ENCODE measurements around the gene RBM11.
A peak's percentile ranks its signal among the peaks of the same experiment; 100 is the strongest.

Gene RBM11

DNA sequence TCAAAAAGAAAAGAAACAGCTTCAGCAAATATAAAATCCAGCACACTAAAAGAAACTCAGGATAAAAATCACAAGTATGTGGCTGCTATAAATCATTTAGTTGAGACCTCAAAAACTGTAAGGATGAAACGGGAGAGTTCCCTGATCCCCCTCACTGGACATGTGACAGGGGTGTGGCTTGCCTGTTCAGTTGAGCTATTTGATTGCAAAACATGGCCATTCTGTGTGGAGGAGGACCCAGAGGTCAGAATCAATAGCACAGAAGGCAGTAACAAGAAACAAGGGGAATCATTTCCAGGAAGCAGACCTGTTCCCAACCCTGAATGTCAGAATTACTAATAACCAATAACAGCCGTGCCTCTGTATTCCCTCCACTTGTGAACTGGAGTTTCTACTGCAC is 27.9 kb downstream of the RBM11 start:
- no peaks in the 10 kb centered on the region for H3K36me3 ChIP-seq (ENCODE audit: control insufficient read depth, insufficient read depth, low read length)
- H3K4me3 ChIP-seq (replicated peaks; ENCODE audit: low read depth, low read length): no peak overlapping the region
- no peak for DNase-seq (ENCODE audit: extremely low read depth, insufficient read length)
- H3K27me3 ChIP-seq (replicated peaks; ENCODE audit: control insufficient read depth, insufficient read depth, low read length): no peaks in the 10 kb centered on the region
- TF ChIP-seq CTCF (IDR thresholded peaks at IDR 0.05; ENCODE audit: insufficient read depth, low read length, poor library complexity, severe bottlenecking): no peak

GRCh38 chr21:14244911-14245310 is 29.0 kb downstream of the RBM11 start:
- H3K4me3 ChIP-seq (replicated peaks; ENCODE audit: low read depth, low read length): no peak overlapping the region
- no peaks in the 10 kb centered on the region for H3K36me3 ChIP-seq (ENCODE audit: control insufficient read depth, insufficient read depth, low read length)
- H3K27me3 ChIP-seq (replicated peaks; ENCODE audit: control insufficient read depth, insufficient read depth, low read length): no peaks in the 10 kb centered on the region
- no peak for DNase-seq (ENCODE audit: extremely low read depth, insufficient read length)
- TF ChIP-seq CTCF (IDR thresholded peaks at IDR 0.05; ENCODE audit: insufficient read depth, low read length, poor library complexity, severe bottlenecking): no peak

GRCh38 chr21:14245711-14246110 is 29.8 kb downstream of the RBM11 start:
- no peaks in the 10 kb centered on the region for H3K36me3 ChIP-seq (ENCODE audit: control insufficient read depth, insufficient read depth, low read length)
- no peak overlapping the region for H3K4me3 ChIP-seq (replicated peaks; ENCODE audit: low read depth, low read length)
- no peak for TF ChIP-seq CTCF (IDR thresholded peaks at IDR 0.05; ENCODE audit: insufficient read depth, low read length, poor library complexity, severe bottlenecking)
- no peak for DNase-seq (ENCODE audit: extremely low read depth, insufficient read length)
- no peaks in the 10 kb centered on the region for H3K27me3 ChIP-seq (replicated peaks; ENCODE audit: control insufficient read depth, insufficient read depth, low read length)

GRCh38 chr21:14251336-14251735 is 35.4 kb downstream of the RBM11 start:
- TF ChIP-seq CTCF (IDR thresholded peaks at IDR 0.05; ENCODE audit: insufficient read depth, low read length, poor library complexity, severe bottlenecking): no peak
- H3K4me3 ChIP-seq (replicated peaks; ENCODE audit: low read depth, low read length): no peak overlapping the region
- H3K27me3 ChIP-seq (replicated peaks; ENCODE audit: control insufficient read depth, insufficient read depth, low read length): no peaks in the 10 kb centered on the region
- DNase-seq (ENCODE audit: extremely low read depth, insufficient read length): no peak
- H3K36me3 ChIP-seq (ENCODE audit: control insufficient read depth, insufficient read depth, low read length): no peaks in the 10 kb centered on the region

DNA sequence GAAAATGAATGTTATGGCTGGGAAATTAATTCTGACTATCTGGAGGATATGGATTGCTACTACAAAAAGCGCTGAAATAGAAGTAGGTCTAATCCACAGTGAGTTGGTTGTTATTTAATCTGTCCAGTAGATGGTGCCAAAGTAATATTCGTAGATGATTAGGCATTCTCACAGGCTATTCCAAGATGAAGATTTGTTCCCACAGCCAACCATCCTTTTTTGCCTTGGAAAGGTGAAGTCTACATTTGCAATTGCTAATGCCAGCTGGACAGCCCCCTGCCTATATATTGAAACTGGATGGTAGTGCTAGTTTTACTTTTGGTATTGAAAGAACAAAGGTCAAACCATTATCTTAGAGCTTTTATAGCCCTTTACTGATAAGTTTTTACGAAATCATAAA is 43.8 kb downstream of the RBM11 start:
- no peaks in the 10 kb centered on the region for H3K36me3 ChIP-seq (ENCODE audit: control insufficient read depth, insufficient read depth, low read length)
- peak; percentile 38 for TF ChIP-seq CTCF (IDR thresholded peaks at IDR 0.05; ENCODE audit: insufficient read depth, low read length, poor library complexity, severe bottlenecking)
- H3K4me3 ChIP-seq (replicated peaks; ENCODE audit: low read depth, low read length): no peak overlapping the region
- no peak for DNase-seq (ENCODE audit: extremely low read depth, insufficient read length)
- no peaks in the 10 kb centered on the region for H3K27me3 ChIP-seq (replicated peaks; ENCODE audit: control insufficient read depth, insufficient read depth, low read length)

DNA sequence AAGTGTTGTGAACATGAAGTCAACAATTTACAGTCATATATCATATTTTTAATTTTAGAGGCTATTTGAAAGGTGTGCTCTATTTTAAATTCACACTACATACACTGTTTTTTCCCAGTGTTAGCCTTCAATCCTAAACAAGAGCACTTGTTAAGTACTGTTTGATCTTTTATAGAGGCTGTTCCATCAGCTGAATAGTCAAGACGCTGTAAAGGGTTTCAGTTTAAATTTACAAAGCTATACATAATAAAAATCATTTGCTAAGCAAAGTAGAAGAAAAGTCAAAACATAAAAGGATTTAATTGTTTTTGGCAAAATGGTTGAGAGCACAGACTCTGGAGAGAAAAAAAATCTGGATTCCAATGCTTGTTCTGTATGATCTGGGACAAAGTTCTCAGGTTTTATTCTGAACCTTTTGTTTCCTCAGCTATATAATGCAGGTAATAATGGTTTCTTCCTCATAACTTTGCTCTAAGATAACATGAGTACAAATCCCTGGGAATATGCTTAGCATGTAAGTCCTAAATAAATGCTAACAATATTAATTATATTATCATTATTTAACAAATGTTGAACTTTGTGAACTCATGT is 44.3 kb downstream of the RBM11 start:
- TF ChIP-seq CTCF (IDR thresholded peaks at IDR 0.05; ENCODE audit: insufficient read depth, low read length, poor library complexity, severe bottlenecking): no peak
- no peaks in the 10 kb centered on the region for H3K36me3 ChIP-seq (ENCODE audit: control insufficient read depth, insufficient read depth, low read length)
- H3K27me3 ChIP-seq (replicated peaks; ENCODE audit: control insufficient read depth, insufficient read depth, low read length): no peaks in the 10 kb centered on the region
- DNase-seq (ENCODE audit: extremely low read depth, insufficient read length): no peak
- no peak overlapping the region for H3K4me3 ChIP-seq (replicated peaks; ENCODE audit: low read depth, low read length)

Data from GM06990 (cell line).